SU-DHL-6 (cell line): ENCODE measurements around the gene MYOF.

ENCODE experiments used
- H2AFZ ChIP-seq: fragments of 200-600 bp; sonication (generic); 2 replicates; pipeline ENCODE4 v1.6.1; 2014; ENCODE audit warnings: low read depth, mild to moderate bottlenecking, moderate library complexity, mixed read lengths, antibody characterized with exemption, low read length; ENCODE audit not compliant: severe bottlenecking
- H3F3A ChIP-seq: fragments of 200-600 bp; shearing (Covaris generic); 2 replicates; pipeline ENCODE4 v1.6.0; 2016; ENCODE audit warnings: antibody characterized with exemption, mild to moderate bottlenecking; ENCODE audit not compliant: insufficient read depth
- H3K27ac ChIP-seq: fragments of 200-600 bp; sonication (generic); 2 replicates; pipeline ENCODE4 v1.5.1; 2016; ENCODE audit warnings: low read depth, mild to moderate bottlenecking, low read length, moderate library complexity, mixed read lengths
- H3K27me3 ChIP-seq: fragments of 200-600 bp; sonication (generic), shearing (Covaris generic); 2 replicates; pipeline ENCODE4 v1.6.0; 2014; ENCODE audit warnings: mild to moderate bottlenecking, low read length
- H3K36me3 ChIP-seq: fragments of 200-600 bp; sonication (generic); 2 replicates; pipeline ENCODE4 v1.6.1; 2014; ENCODE audit warnings: mild to moderate bottlenecking, low read length, mixed read lengths
- H3K4me2 ChIP-seq: fragments of 300-600, 200-600 bp; shearing (Covaris generic), sonication (generic); 2 replicates; pipeline ENCODE4 v1.6.0; 2014; ENCODE audit warnings: low read length, low read depth, mild to moderate bottlenecking; ENCODE audit not compliant: poor library complexity, severe bottlenecking
- H3K4me3 ChIP-seq: fragments of 200-600 bp; sonication (generic); 2 replicates; pipeline ENCODE4 v1.5.1; 2014; ENCODE audit warnings: antibody characterized with exemption, low read length, mild to moderate bottlenecking, mixed read lengths; ENCODE audit not compliant: insufficient read depth, poor library complexity, severe bottlenecking
- H3K79me2 ChIP-seq: fragments of 200-600 bp; sonication (generic); 2 replicates; pipeline ENCODE4 v1.6.1; 2014; ENCODE audit warnings: mild to moderate bottlenecking, low read length, moderate library complexity; ENCODE audit not compliant: insufficient read depth
- H3K9ac ChIP-seq: fragments of 200-600 bp; sonication (generic); 2 replicates; pipeline ENCODE4 v1.7.0; 2014; ENCODE audit warnings: mild to moderate bottlenecking, low read length
- H3K9me2 ChIP-seq: fragments of 200-600 bp; sonication (generic); replicated peaks from 2 replicates; pipeline ENCODE4 v1.6.1; 2014; ENCODE audit warnings: low read length; ENCODE audit not compliant: insufficient read depth
- H3K9me3 ChIP-seq: fragments of 200-600 bp; sonication (generic); 2 replicates; pipeline ENCODE4 v1.6.1; 2014; ENCODE audit warnings: low read length, mixed read lengths; ENCODE audit not compliant: insufficient read depth
- H4K20me1 ChIP-seq: fragments of 200-600 bp; sonication (generic); 2 replicates; pipeline ENCODE4 v1.6.1; 2014; ENCODE audit warnings: low read depth, mild to moderate bottlenecking, antibody characterized with exemption, low read length, moderate library complexity, mixed read lengths
- CTCF ChIP-seq: fragments of 200-600 bp; sonication (generic); IDR thresholded peaks from one replicate; pipeline ENCODE4 v1.5.1; 2017; ENCODE audit warnings: antibody characterized with exemption, mild to moderate bottlenecking, low read length, moderate library complexity; ENCODE audit not compliant: insufficient read depth, poor library complexity, severe bottlenecking
- EZH2phosphoT487 ChIP-seq: fragments of 200-600 bp; sonication (generic), shearing (Covaris generic); conservative IDR thresholded peaks from 2 replicates; pipeline ENCODE4 v1.6.1; 2018; ENCODE audit warnings: mild to moderate bottlenecking, antibody characterized with exemption, low read length, moderate library complexity, mixed read lengths

MYOF gene

GRCh38 chr10:93259126-93259525, 223.0 kb downstream of the MYOF start:
- Histone ChIP-seq H3K79me2 (no peaks in the 10 kb centered on the region), H3K36me3 (no peaks in the 10 kb centered on the region), H3K9ac (no peak overlapping the region), H3K4me2 (no peak overlapping the region), H3F3A (no peaks in the 10 kb centered on the region), H2AFZ (no peak overlapping the region), H3K27me3 (no peaks in the 10 kb centered on the region), H3K9me3 (no peaks in the 10 kb centered on the region), H3K27ac (no peak overlapping the region), H3K9me2 (no peaks in the 10 kb centered on the region), H4K20me1 (no peaks in the 10 kb centered on the region), H3K4me3 (no peak overlapping the region)
- TF ChIP-seq CTCF (no peak), EZH2phosphoT487 (no peak)
